Measurements from ENCODE around the gene PDE4D. TPM values are rescaled to one million over a fixed set of nuclear protein-coding genes. Genes with fewer than 3 reads are reported as not detected.

Gene PDE4D
- total and polyA plus RNA-seq, 2 donors (not counting 1 experiment from before 2014, with no cell fraction given) = 14.9 to 171 TPM

DNA sequence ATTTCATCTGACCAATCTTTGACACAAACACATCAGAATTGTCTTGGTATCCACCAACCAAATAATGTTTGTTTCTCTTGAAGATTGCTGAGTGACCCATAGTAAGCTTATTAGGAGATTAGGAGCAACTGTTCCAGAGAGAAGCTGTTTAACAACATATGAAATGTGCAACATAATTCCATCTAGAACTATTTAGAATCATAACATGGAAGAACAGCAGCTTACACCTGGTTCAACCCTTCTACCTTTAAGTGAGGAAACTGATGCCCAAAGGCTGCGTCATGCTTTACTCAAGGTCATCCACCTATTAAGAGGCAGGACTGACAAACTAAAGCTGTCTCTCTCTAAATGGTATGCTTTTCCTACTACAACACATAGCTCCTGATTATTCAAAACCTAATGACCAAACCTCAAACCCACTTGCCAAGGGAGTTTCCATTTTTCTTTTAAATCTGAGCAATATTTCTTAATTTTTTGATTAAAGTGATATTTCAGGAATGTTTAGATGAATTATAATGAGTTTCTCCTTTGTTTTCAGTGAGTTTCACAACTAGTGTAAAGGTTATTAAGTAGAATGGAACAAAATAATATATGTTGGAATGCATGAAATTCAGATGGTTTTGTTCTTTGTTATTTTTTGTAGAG, 764.8 kb downstream of the PDE4D start:
- no peak overlapping the region for H3K27ac ChIP-seq (ENCODE audit: low read length in 2 of 2)
- intact Hi-C loops (cut with micrococcal nuclease) = loop anchor here (5.0 kb wide), 1 partner anchor 666 kb away; the partner anchor contains the start of gene PLK2
- H3K9ac ChIP-seq (ENCODE audit: low read length) = no peak overlapping the region
- no peaks in the 10 kb centered on the region for H3K27me3 ChIP-seq (replicated peaks in 1 of 4; ENCODE audit: control extremely low read depth in 1 of 4, control insufficient read depth in 3 of 4, insufficient read depth in 4 of 4, low read length in 3 of 4)
- TF ChIP-seq EZH2 (IDR thresholded peaks at IDR 0.05; ENCODE audit: borderline replicate concordance, insufficient read depth, low read depth, low read length, poor library complexity, severe bottlenecking) = no peak
- TF ChIP-seq, protein P1, sequence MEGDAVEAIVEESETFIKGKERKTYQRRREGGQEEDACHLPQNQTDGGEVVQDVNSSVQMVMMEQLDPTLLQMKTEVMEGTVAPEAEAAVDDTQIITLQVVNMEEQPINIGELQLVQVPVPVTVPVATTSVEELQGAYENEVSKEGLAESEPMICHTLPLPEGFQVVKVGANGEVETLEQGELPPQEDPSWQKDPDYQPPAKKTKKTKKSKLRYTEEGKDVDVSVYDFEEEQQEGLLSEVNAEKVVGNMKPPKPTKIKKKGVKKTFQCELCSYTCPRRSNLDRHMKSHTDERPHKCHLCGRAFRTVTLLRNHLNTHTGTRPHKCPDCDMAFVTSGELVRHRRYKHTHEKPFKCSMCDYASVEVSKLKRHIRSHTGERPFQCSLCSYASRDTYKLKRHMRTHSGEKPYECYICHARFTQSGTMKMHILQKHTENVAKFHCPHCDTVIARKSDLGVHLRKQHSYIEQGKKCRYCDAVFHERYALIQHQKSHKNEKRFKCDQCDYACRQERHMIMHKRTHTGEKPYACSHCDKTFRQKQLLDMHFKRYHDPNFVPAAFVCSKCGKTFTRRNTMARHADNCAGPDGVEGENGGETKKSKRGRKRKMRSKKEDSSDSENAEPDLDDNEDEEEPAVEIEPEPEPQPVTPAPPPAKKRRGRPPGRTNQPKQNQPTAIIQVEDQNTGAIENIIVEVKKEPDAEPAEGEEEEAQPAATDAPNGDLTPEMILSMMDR (IDR thresholded peaks at IDR 0.05) = no peak
- no peaks in the 10 kb centered on the region for H3K79me2 ChIP-seq (ENCODE audit: control insufficient read depth, insufficient read depth, low read length)
- DNase-seq = no peak
- no peaks in the 10 kb centered on the region for H4K20me1 ChIP-seq (ENCODE audit: control insufficient read depth, insufficient read depth, low read length, poor library complexity, severe bottlenecking)
- Mint-ChIP-seq H3K9me3 (ENCODE audit: insufficient read depth) (no peaks in the 10 kb centered on the region), H3K27ac (peak overlapping the region; percentile 33), H3K4me3 (peak overlapping the region; percentile 47), H3K27me3 (no peaks in the 10 kb centered on the region), H3K4me1 (peaks cover 9% of the 10 kb centered on the region)
- no peak for ATAC-seq (ENCODE audit: low read depth)
- no peak overlapping the region for H2AFZ ChIP-seq (ENCODE audit: insufficient read depth, low read depth, low read length, poor library complexity, severe bottlenecking)
- H3K9me3 ChIP-seq (ENCODE audit: control extremely low read depth in 1 of 3, control insufficient read depth in 2 of 3, insufficient read depth in 1 of 3, low read length in 2 of 3) = no peaks in the 10 kb centered on the region
- H3K4me3 ChIP-seq (ENCODE audit: control extremely low read depth in 1 of 5, extremely low read depth in 1 of 5, insufficient read depth in 1 of 5, low read depth in 2 of 5, low read length in 4 of 5) = no peak overlapping the region
- no peak overlapping the region for H3K4me2 ChIP-seq (replicated peaks; ENCODE audit: low read depth, low read length, poor library complexity, severe bottlenecking)
- ChIA-PET CTCF (interaction anchor here (1.0 to 2.9 kb wide), 4 partner anchors 9 to 93 kb away, joined by 3 to 21 read pairs (median 8); no protein-coding TSS in a partner anchor), POLR2A (interaction anchor here (0.7 kb wide), 1 partner anchor 27 kb away, joined by 3 read pairs; no protein-coding TSS in a partner anchor)
- H3K4me1 ChIP-seq (ENCODE audit: control insufficient read depth in 2 of 2, insufficient read depth in 2 of 2, low read length in 2 of 2) = peaks cover 8 to 10% of the 10 kb centered on the region in 2 donors
- no peaks in the 10 kb centered on the region for H3K36me3 ChIP-seq (replicated peaks in 1 of 2; ENCODE audit: control extremely low read depth in 1 of 2, control insufficient read depth in 1 of 2, extremely low read depth in 1 of 2, insufficient read depth in 2 of 2, low read length in 1 of 2)
- 100% methylated on average over 1 of the region's 1 CpG for WGBS (ENCODE audit: insufficient coverage)
